H1 (cell line): Measurements from ENCODE around the gene CBL. TPM values are rescaled to one million over a fixed set of nuclear protein-coding genes. Genes with fewer than 3 reads are reported as not detected.

Experiments
- CTCF ChIA-PET: fragments of 300-600 bp; sonication (Branson Sonifier 250); formaldehyde crosslinking; loops from one replicate; lab custom pipeline; 2021; ENCODE audit not compliant: partially characterized antibody; lab: Charles Lee
- POLR2A ChIA-PET: fragments of 300-600 bp; sonication (Branson Sonifier 250); formaldehyde crosslinking; loops from one replicate; lab custom pipeline; 2021; ENCODE audit warnings: inconsistent platforms; ENCODE audit not compliant: partially characterized antibody; lab: Charles Lee
- DNase-seq, 2 experiments: peaks; one replicate each; pipeline versions ENCODE4 v3.0.0 to v3.0.0-alpha.2; 2010 to 2022; ENCODE audit warnings: low spot score in 2 of 2, low read depth in 1 of 2, mixed read lengths in 1 of 2
- FAIRE-seq: peaks from 2 replicates; lab custom pipeline; 2011; peaks lifted over from hg19 to GRCh38; lab: Jason Lieb, UNC
- H2AFZ ChIP-seq: 2 replicates; pipeline ENCODE4 v1.8.1; 2012; ENCODE audit warnings: low read length, inconsistent platforms
- H2AK5ac ChIP-seq: 2 replicates; pipeline ENCODE4 v1.6.1; 2013; ENCODE audit warnings: low read depth, low read length
- H2BK120ac ChIP-seq: replicated peaks from 2 replicates; pipeline ENCODE3; 2013; ENCODE audit warnings: low read depth, low read length, inconsistent platforms
- H2BK12ac ChIP-seq: 2 replicates; pipeline ENCODE4 v1.6.1; 2013; ENCODE audit warnings: low read depth, low read length
- H2BK15ac ChIP-seq: 2 replicates; pipeline ENCODE4 v1.6.1; 2013; ENCODE audit warnings: low read length
- H2BK20ac ChIP-seq: 2 replicates; pipeline ENCODE4 v1.6.1; 2013; ENCODE audit warnings: low read length
- H2BK5ac ChIP-seq: 2 replicates; pipeline ENCODE4 v1.6.1; 2013; ENCODE audit warnings: low read depth, low read length
- H3K14ac ChIP-seq: 2 replicates; pipeline ENCODE4 v1.6.1; 2013; ENCODE audit warnings: inconsistent platforms; ENCODE audit not compliant: insufficient read length
- H3K18ac ChIP-seq: 2 replicates; pipeline ENCODE4 v1.6.1; 2013; ENCODE audit warnings: low read length; ENCODE audit errors: extremely low read depth
- H3K23ac ChIP-seq: 2 replicates; pipeline ENCODE4 v1.6.1; 2013; ENCODE audit warnings: inconsistent platforms; ENCODE audit not compliant: insufficient read length
- H3K23me2 ChIP-seq: 2 replicates; pipeline ENCODE4 v1.6.1; 2013; ENCODE audit warnings: low read depth, low read length
- H3K27ac ChIP-seq: 2 replicates; pipeline ENCODE4 v1.6.1; 2011; ENCODE audit warnings: low read depth, low read length, inconsistent platforms
- H3K27me3 ChIP-seq, 4 experiments: replicated peaks in 1 of 4; 1 replicate in 1 of 4; 2 replicates in 3 of 4; pipeline versions ENCODE4 v1.6.1 to v1.8.1; 2011 to 2013; ENCODE audit warnings: low read length in 3 of 4, mild to moderate bottlenecking in 3 of 4, inconsistent platforms in 2 of 4, mixed read lengths in 2 of 4, moderate library complexity in 1 of 4; ENCODE audit not compliant: control insufficient read depth in 3 of 4, insufficient read depth in 3 of 4; ENCODE audit errors: extremely low read depth in 1 of 4
- H3K36me3 ChIP-seq, 4 experiments: 2 replicates each; pipeline versions ENCODE4 v1.6.1 to v1.8.1; 2011 to 2013; ENCODE audit warnings: mild to moderate bottlenecking in 4 of 4, low read length in 3 of 4, moderate library complexity in 2 of 4, control low read depth in 1 of 4, inconsistent platforms in 1 of 4; ENCODE audit not compliant: insufficient read depth in 4 of 4, control insufficient read depth in 2 of 4
- H3K4ac ChIP-seq: replicated peaks from 2 replicates; pipeline ENCODE3; 2013; ENCODE audit warnings: low read length, low read depth, mixed read lengths, inconsistent platforms; ENCODE audit not compliant: insufficient read length
- H3K4me1 ChIP-seq, 4 experiments: replicated peaks in 1 of 4; 1 replicate in 1 of 4; 2 replicates in 3 of 4; pipeline versions ENCODE4 v1.6.1 to v1.8.1; 2011 to 2013; ENCODE audit warnings: low read length in 3 of 4, inconsistent platforms in 2 of 4, mixed read lengths in 1 of 4; ENCODE audit not compliant: insufficient read depth in 4 of 4, control insufficient read depth in 3 of 4
- H3K4me2 ChIP-seq, 2 experiments: 2 replicates each; pipeline versions ENCODE4 v1.6.1 to v1.8.1; 2011 to 2013; ENCODE audit warnings: low read depth in 2 of 2, low read length in 2 of 2, control low read depth in 1 of 2, inconsistent platforms in 1 of 2, mild to moderate bottlenecking in 1 of 2; ENCODE audit not compliant: insufficient read depth in 1 of 2
- H3K4me3 ChIP-seq, 4 experiments: fragments of 200-600, 300-600 bp in 1 of 4; sonication (generic), shearing (Covaris generic), sonication (Bioruptor Twin) in 1 of 4; 2 replicates each; pipeline versions ENCODE4 v1.5.1 to v1.8.1; 2011 to 2016; ENCODE audit warnings: low read length in 4 of 4, low read depth in 3 of 4, control low read depth in 2 of 4, inconsistent platforms in 2 of 4, mild to moderate bottlenecking in 2 of 4, mixed read lengths in 1 of 4, moderate library complexity in 1 of 4; ENCODE audit not compliant: insufficient read depth in 2 of 4; ENCODE audit errors: extremely low read depth in 1 of 4
- H3K56ac ChIP-seq: replicated peaks from 2 replicates; pipeline ENCODE3; 2013; ENCODE audit warnings: low read depth, mild to moderate bottlenecking, mixed read lengths, low read length, inconsistent platforms; ENCODE audit not compliant: insufficient read length
- H3K79me1 ChIP-seq: 2 replicates; pipeline ENCODE4 v1.6.1; 2013; ENCODE audit warnings: low read depth, low read length, control low read depth
- H3K79me2 ChIP-seq, 2 experiments: 2 replicates each; pipeline versions ENCODE4 v1.6.1 to v1.8.1; 2012 to 2013; ENCODE audit warnings: low read length in 2 of 2, mild to moderate bottlenecking in 2 of 2, inconsistent platforms in 1 of 2; ENCODE audit not compliant: insufficient read depth in 2 of 2, control insufficient read depth in 1 of 2
- H3K9ac ChIP-seq, 4 experiments: replicated peaks in 1 of 4; 1 replicate in 1 of 4; 2 replicates in 3 of 4; pipeline versions ENCODE4 v1.6.1 to v1.8.1; 2011 to 2013; ENCODE audit warnings: low read depth in 3 of 4, low read length in 3 of 4, control low read depth in 2 of 4, mild to moderate bottlenecking in 2 of 4, moderate library complexity in 2 of 4, inconsistent platforms in 1 of 4; ENCODE audit errors: extremely low read depth in 1 of 4
- H3K9me3 ChIP-seq, 2 experiments: 2 replicates each; pipeline versions ENCODE4 v1.6.1 to v1.8.1; 2012 to 2013; ENCODE audit warnings: mild to moderate bottlenecking in 2 of 2, moderate library complexity in 2 of 2, control low read depth in 1 of 2, inconsistent platforms in 1 of 2, low read depth in 1 of 2, low read length in 1 of 2, mixed read lengths in 1 of 2; ENCODE audit not compliant: insufficient read depth in 2 of 2
- H4K20me1 ChIP-seq, 2 experiments: replicated peaks in 1 of 2; 2 replicates each; pipeline versions ENCODE3 to v1.8.1; 2011 to 2013; ENCODE audit warnings: inconsistent platforms in 2 of 2, low read length in 2 of 2, mild to moderate bottlenecking in 1 of 2; ENCODE audit not compliant: insufficient read depth in 2 of 2, control insufficient read depth in 1 of 2
- H4K5ac ChIP-seq: 2 replicates; pipeline ENCODE4 v1.6.1; 2013; ENCODE audit warnings: low read length, low read depth, mixed read lengths, inconsistent platforms; ENCODE audit not compliant: insufficient read length
- H4K8ac ChIP-seq: 2 replicates; pipeline ENCODE4 v1.8.0; 2013; ENCODE audit warnings: mild to moderate bottlenecking, moderate library complexity, low read length, inconsistent platforms; ENCODE audit not compliant: insufficient read depth; ENCODE audit errors: extremely low read depth
- H4K91ac ChIP-seq: replicated peaks from 2 replicates; pipeline ENCODE3; 2013; ENCODE audit warnings: low read length, mixed read lengths, inconsistent platforms; ENCODE audit not compliant: insufficient read length
- CHD1 ChIP-seq: IDR thresholded peaks from 2 replicates; pipeline ENCODE4 v1.6.1; 2012; ENCODE audit warnings: low read depth, low read length, improper control_type of control experiment
- CREB1 ChIP-seq: IDR thresholded peaks from 2 replicates; pipeline ENCODE4 v1.6.1; 2012; ENCODE audit warnings: inconsistent platforms
- CTCF ChIP-seq, 3 experiments: IDR thresholded peaks; 1 replicate in 2 of 3; 2 replicates in 1 of 3; pipeline versions ENCODE4 v1.5.1 to v1.6.1; 2011; ENCODE audit warnings: low read length in 3 of 3, mild to moderate bottlenecking in 3 of 3, inconsistent platforms in 2 of 3, low read depth in 1 of 3, moderate library complexity in 1 of 3; ENCODE audit not compliant: insufficient read depth in 1 of 3; ENCODE audit errors: control extremely low read depth in 1 of 3
- GTF2F1 ChIP-seq: IDR thresholded peaks from 2 replicates; pipeline ENCODE4 v1.6.1; 2012; ENCODE audit warnings: low read depth, low read length, improper control_type of control experiment, borderline replicate concordance
- POU5F1 ChIP-seq: IDR thresholded peaks from 2 replicates; pipeline ENCODE4 v1.6.1; 2011; ENCODE audit warnings: low read depth, mild to moderate bottlenecking, low read length, moderate library complexity
- RAD21 ChIP-seq, 2 experiments: IDR thresholded peaks in 1 of 2; conservative IDR thresholded peaks in 1 of 2; 2 replicates each; pipeline ENCODE4 v1.6.1; 2011; ENCODE audit warnings: low read depth in 2 of 2, low read length in 2 of 2, improper control_type of control experiment in 1 of 2, inconsistent platforms in 1 of 2, mild to moderate bottlenecking in 1 of 2, moderate library complexity in 1 of 2
- SIN3A ChIP-seq, 2 experiments: IDR thresholded peaks in 1 of 2; conservative IDR thresholded peaks in 1 of 2; 2 replicates each; pipeline ENCODE4 v1.6.1; 2011 to 2012; ENCODE audit warnings: low read length in 2 of 2, improper control_type of control experiment in 1 of 2, low read depth in 1 of 2, mild to moderate bottlenecking in 1 of 2
- SIRT6 ChIP-seq: IDR thresholded peaks from one replicate; pipeline ENCODE4 v1.7.1; 2012; ENCODE audit warnings: low read length, inconsistent platforms
- TBP ChIP-seq: IDR thresholded peaks from 2 replicates; pipeline ENCODE4 v1.6.1; 2011; ENCODE audit warnings: low read depth, low read length, improper control_type of control experiment
- WGBS, 2 experiments: shearing (Covaris generic) in 1 of 2; methylation state at CpG; one replicate each; pipeline versions ENCODE4 v1.1.6 to v1.1.7; 2013 to 2015; ENCODE audit warnings: low lambda C conversion rate in 2 of 2, mixed read lengths in 2 of 2, inconsistent platforms in 1 of 2, low coverage in 1 of 2, missing lambda C conversion rate in 1 of 2; ENCODE audit not compliant: insufficient replicate concordance in 2 of 2, insufficient coverage in 1 of 2, insufficient read length in 1 of 2; ENCODE audit errors: extremely low coverage in 1 of 2, missing lambda C conversion rate in 1 of 2; 5-methylcytosine and 5-hydroxymethylcytosine counted together
- polyA plus RNA-seq, 7 experiments: library from polyadenylated mRNA; depleted of rRNA in 3 of 7; stranded (reverse) in 5 of 7; unstranded in 2 of 7; fragments of >200 nt in 5 of 7; fragments of 200-250 nt in 2 of 7; gene quantifications; 1 replicate in 5 of 7; 2 replicates in 1 of 7; 4 replicates in 1 of 7; pipeline versions ENCODE4 v1.2.1 to v1.2.3, GENCODE V29; 2011 to 2013; ENCODE audit warnings: missing spikeins in 2 of 7, mixed read lengths in 2 of 7
- total RNA-seq: library from RNA; stranded (reverse); fragmentation: NEBNext Ultra II Directional; extraction: Animal tissue kit (Norgen Biotek cat#: 25700); gene quantifications from 2 replicates; pipeline ENCODE4 v1.2.1, GENCODE V29; 2021

CBL gene
- total and polyA plus RNA-seq, 2 of the 8 experiments (the other 6 are each of a cell fraction or from before 2014, with no cell fraction given) = 23.1 to 57.8 TPM

- ChIA-PET POLR2A (interaction anchor here (0.6 to 1.5 kb wide), 6 partner anchors 16 to 201 kb away, joined by 3 to 5 read pairs (median 4); no protein-coding TSS in a partner anchor), CTCF (interaction anchor here (0.6 to 2.8 kb wide), 21 partner anchors 9 to 151 kb away, joined by 3 to 12 read pairs (median 4); partner anchors contain the start of gene ABCG4)
- no peak overlapping the region for H4K91ac ChIP-seq
- TF ChIP-seq SIN3A (conservative IDR thresholded peaks at IDR 0.05 in 1 of 2, IDR thresholded peaks at IDR 0.05 in 1 of 2; ENCODE audit: low read depth in 1 of 2, low read length in 2 of 2) = no peak
- no peak for TF ChIP-seq POU5F1
- TF ChIP-seq GTF2F1 = no peak
- TF ChIP-seq CHD1 = no peak
- peak; percentile 55 to 62 for TF ChIP-seq RAD21 (IDR thresholded peaks at IDR 0.05 in 1 of 2, conservative IDR thresholded peaks at IDR 0.05 in 1 of 2; ENCODE audit: low read depth in 2 of 2, low read length in 2 of 2)
- TF ChIP-seq SIRT6 = no peak
- no peak for TF ChIP-seq TBP
- peak in 2 of 3 experiments; percentile 38 to 44; a peak in 2 of 4 replicates for TF ChIP-seq CTCF (IDR thresholded peaks at IDR 0.05; ENCODE audit: control extremely low read depth in 1 of 3, insufficient read depth in 1 of 3, low read depth in 1 of 3, low read length in 3 of 3)
- TF ChIP-seq CREB1 = no peak
These were observed 78.4 kb downstream of the CBL start for GRCh38 chr11:119284344-119285157.

More at GRCh38 chr11:119284344-119285157, 78.4 kb downstream of the CBL start:
- FAIRE-seq (peak; percentile 81), DNase-seq (no peak)
- Histone ChIP-seq H4K20me1 (peaks cover 0 to 3% of the 10 kb centered on the region in 2 experiments), H3K9me3 (no peaks in the 10 kb centered on the region), H2BK5ac (no peak overlapping the region), H3K23me2 (peaks cover 2% of the 10 kb centered on the region; the same call in 1 of the 2 replicates), H3K4me3 (no peak overlapping the region), H3K56ac (no peak overlapping the region), H4K5ac (no peak overlapping the region), H3K4me2 (no peak overlapping the region), H3K9ac (no peak overlapping the region), H3K79me1 (peaks cover 3% of the 10 kb centered on the region; the same call in 1 of the 2 replicates), H3K27me3 (no peaks in the 10 kb centered on the region), H3K36me3 (peaks cover 9 to 52% (median 26%) of the 10 kb centered on the region in 4 experiments), H3K4me1 (no peaks in the 10 kb centered on the region), H3K27ac (no peak overlapping the region), H3K23ac (no peak overlapping the region), H2BK12ac (no peak overlapping the region), H2AK5ac (no peak overlapping the region), H3K14ac (no peak overlapping the region), H2AFZ (no peak overlapping the region), H3K4ac (no peak overlapping the region), H2BK20ac (no peak overlapping the region), H3K18ac (no peak overlapping the region), H4K8ac (no peak overlapping the region), H3K79me2 (no peaks in the 10 kb centered on the region), H2BK15ac (no peak overlapping the region), H2BK120ac (no peak overlapping the region)
- WGBS, 2 experiments = 87% methylated on average over 9 of the region's 9 CpGs; no CpG with 5 or more reads in 1 of the 2 experiments
